ENCODE data around the gene ORMDL3.
"Not testable (repeated sequence)": the region's sequence is repeated elsewhere in the genome, so short reads cannot be mapped to it uniquely, and the experiment has no call there.

ORMDL3 gene

DNA sequence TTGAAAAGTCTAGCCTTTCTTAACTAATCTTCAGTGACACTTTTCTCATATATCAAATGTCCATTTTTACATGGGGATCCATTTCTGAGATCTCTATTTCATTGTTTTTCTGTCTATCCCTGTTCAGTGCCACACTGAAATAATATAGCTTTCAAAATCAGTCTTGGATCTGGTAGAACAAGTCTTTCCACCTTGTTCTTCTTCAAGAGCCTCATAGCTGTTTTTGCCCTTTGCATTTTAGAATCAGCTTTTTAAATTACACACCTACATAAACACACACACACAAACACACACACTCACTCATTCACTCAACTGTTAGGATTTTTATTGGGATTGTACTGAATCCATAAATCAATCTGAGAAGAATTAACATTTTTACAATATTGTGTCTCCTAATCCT, 28.2 kb downstream of the ORMDL3 start:
- H3K27me3 ChIP-seq (ENCODE audit: control insufficient read depth, insufficient read depth, low read length) = no peaks in the 10 kb centered on the region
- H3K9ac ChIP-seq = no peak overlapping the region
- no peaks in the 10 kb centered on the region for H3K4me1 ChIP-seq
- no peak overlapping the region for H3K4me3 ChIP-seq (ENCODE audit: low read depth, low read length)
- no peaks in the 10 kb centered on the region for H3K9me3 ChIP-seq (ENCODE audit: control insufficient read depth, low read length)
- no peak overlapping the region for H2AFZ ChIP-seq
- H3K27ac ChIP-seq = no peak overlapping the region
- no peaks in the 10 kb centered on the region for H3K79me2 ChIP-seq
- no peak for TF ChIP-seq CTCF (IDR thresholded peaks at IDR 0.05)
- no peak overlapping the region for H3K4me2 ChIP-seq (ENCODE audit: low read length)
- H3K36me3 ChIP-seq (ENCODE audit: control insufficient read depth, insufficient read depth, low read length) = no peaks in the 10 kb centered on the region

- Histone ChIP-seq H3K4me3 (ENCODE audit: low read depth, low read length) (no peak overlapping the region), H3K79me2 (no peaks in the 10 kb centered on the region), H3K27me3 (ENCODE audit: control insufficient read depth, insufficient read depth, low read length) (no peaks in the 10 kb centered on the region), H3K36me3 (ENCODE audit: control insufficient read depth, insufficient read depth, low read length) (no peaks in the 10 kb centered on the region), H3K9ac (no peak overlapping the region), H3K9me3 (ENCODE audit: control insufficient read depth, low read length) (no peaks in the 10 kb centered on the region), H3K4me1 (no peaks in the 10 kb centered on the region), H2AFZ (no peak overlapping the region), H3K27ac (no peak overlapping the region), H3K4me2 (ENCODE audit: low read length) (no peak overlapping the region)
- no peak for TF ChIP-seq CTCF (IDR thresholded peaks at IDR 0.05)
Observed at GRCh38 chr17:39898088-39898487, 29.3 kb downstream of the ORMDL3 start.

- Histone ChIP-seq H3K4me3 (ENCODE audit: low read depth, low read length) (no peak overlapping the region), H3K4me2 (ENCODE audit: low read length) (no peak overlapping the region), H3K9me3 (ENCODE audit: control insufficient read depth, low read length) (no peaks in the 10 kb centered on the region), H2AFZ (no peak overlapping the region), H3K36me3 (ENCODE audit: control insufficient read depth, insufficient read depth, low read length) (no peaks in the 10 kb centered on the region), H3K4me1 (no peaks in the 10 kb centered on the region), H3K79me2 (no peaks in the 10 kb centered on the region), H3K9ac (no peak overlapping the region), H3K27ac (no peak overlapping the region), H3K27me3 (ENCODE audit: control insufficient read depth, insufficient read depth, low read length) (no peaks in the 10 kb centered on the region)
- TF ChIP-seq CTCF (IDR thresholded peaks at IDR 0.05) = no peak
Observed at GRCh38 chr17:39894681-39895376, 32.6 kb downstream of the ORMDL3 start.

- no peaks in the 10 kb centered on the region for H3K4me1 ChIP-seq
- TF ChIP-seq CTCF (IDR thresholded peaks at IDR 0.05) = no peak
- no peaks in the 10 kb centered on the region for H3K36me3 ChIP-seq (ENCODE audit: control insufficient read depth, insufficient read depth, low read length)
- H3K9me3 ChIP-seq (ENCODE audit: control insufficient read depth, low read length) = no peaks in the 10 kb centered on the region
- H3K4me2 ChIP-seq (ENCODE audit: low read length) = no peak overlapping the region
- H3K4me3 ChIP-seq (ENCODE audit: low read depth, low read length) = no peak overlapping the region
- H3K9ac ChIP-seq = no peak overlapping the region
- no peak overlapping the region for H2AFZ ChIP-seq
- H3K79me2 ChIP-seq = no peaks in the 10 kb centered on the region
- H3K27ac ChIP-seq = no peak overlapping the region
- H3K27me3 ChIP-seq (ENCODE audit: control insufficient read depth, insufficient read depth, low read length) = no peaks in the 10 kb centered on the region
Observed at GRCh38 chr17:39889200-39889599, 38.2 kb downstream of the ORMDL3 start.

DNA sequence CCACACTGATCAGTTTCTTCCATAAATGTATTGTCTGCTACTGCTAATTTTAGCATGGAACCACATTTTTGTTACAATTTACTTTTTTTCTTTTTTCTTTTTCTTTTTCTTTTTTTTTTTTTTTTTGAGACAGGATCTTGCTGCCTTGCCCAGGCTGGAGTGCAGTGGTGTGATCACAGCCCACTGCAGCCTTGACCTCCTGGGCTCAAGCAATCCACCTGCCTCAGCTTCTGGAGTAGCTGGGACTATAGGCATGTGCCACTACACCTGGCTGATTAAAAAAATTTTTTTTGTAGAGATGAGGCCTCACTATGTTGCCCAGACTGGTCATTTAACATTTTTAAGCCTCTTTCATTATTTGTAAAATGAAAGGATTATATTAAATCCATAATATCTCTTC, 40.3 kb downstream of the ORMDL3 start:
- Histone ChIP-seq H3K79me2 (no peaks in the 10 kb centered on the region), H3K9me3 (ENCODE audit: control insufficient read depth, low read length) (no peaks in the 10 kb centered on the region), H3K9ac (no peak overlapping the region), H3K4me1 (no peaks in the 10 kb centered on the region), H2AFZ (no peak overlapping the region), H3K4me3 (ENCODE audit: low read depth, low read length) (no peak overlapping the region), H3K36me3 (ENCODE audit: control insufficient read depth, insufficient read depth, low read length) (no peaks in the 10 kb centered on the region), H3K4me2 (ENCODE audit: low read length) (no peak overlapping the region), H3K27me3 (ENCODE audit: control insufficient read depth, insufficient read depth, low read length) (no peaks in the 10 kb centered on the region), H3K27ac (no peak overlapping the region)
- TF ChIP-seq CTCF (IDR thresholded peaks at IDR 0.05) = no peak

GRCh38 chr17:39886102-39886501, 41.3 kb downstream of the ORMDL3 start:
- not testable (repeated sequence) for H3K4me3 ChIP-seq (ENCODE audit: low read depth, low read length)

More at GRCh38 chr17:39886102-39886501, 41.3 kb downstream of the ORMDL3 start:
- not testable (repeated sequence) for H3K4me2 ChIP-seq (ENCODE audit: low read length); H2AFZ ChIP-seq; H3K9me3 ChIP-seq (ENCODE audit: control insufficient read depth, low read length); H3K9ac ChIP-seq; H3K79me2 ChIP-seq; H3K27me3 ChIP-seq (ENCODE audit: control insufficient read depth, insufficient read depth, low read length); H3K4me1 ChIP-seq; H3K27ac ChIP-seq; H3K36me3 ChIP-seq (ENCODE audit: control insufficient read depth, insufficient read depth, low read length)
